HG03378 (cell line): ENCODE data around the gene ZNF433.
A peak's percentile ranks its signal among the peaks of the same experiment; 100 is the strongest.
"Not testable (repeated sequence)": the region's sequence is repeated elsewhere in the genome, so short reads cannot be mapped to it uniquely, and the experiment has no call there.

ENCODE experiments used
- ATAC-seq: cut with Tn5 transposase; IDR thresholded peaks from one replicate; pipeline ENCODE4 v1.9.1; 2021; ENCODE audit warnings: mild to moderate bottlenecking, moderate library complexity; ENCODE audit not compliant: unreplicated experiment

Gene ZNF433

DNA sequence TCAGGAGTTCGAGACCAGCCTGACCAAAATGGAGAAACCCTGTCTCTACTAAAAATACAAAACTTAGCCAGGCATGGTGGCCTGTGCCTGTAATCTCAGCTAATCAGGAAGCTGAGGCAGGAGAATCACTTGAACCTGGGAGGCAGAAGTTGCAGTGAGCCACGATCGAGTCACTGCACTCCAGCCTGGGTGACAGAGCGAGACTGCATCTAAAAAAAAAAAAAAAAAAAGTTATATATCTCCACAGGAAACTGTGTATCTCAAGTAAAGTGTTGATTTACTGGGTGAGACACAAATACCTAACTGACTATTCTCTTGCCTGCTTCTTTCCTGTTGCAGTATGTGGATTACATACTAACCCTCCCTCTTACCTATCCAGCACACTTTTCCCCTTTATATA lies 43.6 kb downstream of the ZNF433 start:
- ATAC-seq = not testable (repeated sequence)

DNA sequence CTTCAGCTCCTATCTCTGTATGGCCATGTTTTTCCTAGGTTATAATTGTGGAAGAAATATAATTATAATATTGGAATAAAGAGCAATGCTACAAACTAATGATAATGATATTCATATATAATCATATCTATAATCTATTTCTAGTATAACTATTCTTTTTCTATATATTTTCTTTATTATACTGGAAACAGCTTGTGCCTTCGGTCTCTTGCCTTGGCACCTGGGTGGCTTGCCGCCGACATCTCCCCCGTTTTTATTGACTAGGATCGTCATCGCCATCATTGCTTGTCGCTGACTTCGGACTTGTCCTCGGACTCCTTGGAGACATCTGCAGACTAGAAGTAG lies 46.4 kb downstream of the ZNF433 start:
- no peak for ATAC-seq

DNA sequence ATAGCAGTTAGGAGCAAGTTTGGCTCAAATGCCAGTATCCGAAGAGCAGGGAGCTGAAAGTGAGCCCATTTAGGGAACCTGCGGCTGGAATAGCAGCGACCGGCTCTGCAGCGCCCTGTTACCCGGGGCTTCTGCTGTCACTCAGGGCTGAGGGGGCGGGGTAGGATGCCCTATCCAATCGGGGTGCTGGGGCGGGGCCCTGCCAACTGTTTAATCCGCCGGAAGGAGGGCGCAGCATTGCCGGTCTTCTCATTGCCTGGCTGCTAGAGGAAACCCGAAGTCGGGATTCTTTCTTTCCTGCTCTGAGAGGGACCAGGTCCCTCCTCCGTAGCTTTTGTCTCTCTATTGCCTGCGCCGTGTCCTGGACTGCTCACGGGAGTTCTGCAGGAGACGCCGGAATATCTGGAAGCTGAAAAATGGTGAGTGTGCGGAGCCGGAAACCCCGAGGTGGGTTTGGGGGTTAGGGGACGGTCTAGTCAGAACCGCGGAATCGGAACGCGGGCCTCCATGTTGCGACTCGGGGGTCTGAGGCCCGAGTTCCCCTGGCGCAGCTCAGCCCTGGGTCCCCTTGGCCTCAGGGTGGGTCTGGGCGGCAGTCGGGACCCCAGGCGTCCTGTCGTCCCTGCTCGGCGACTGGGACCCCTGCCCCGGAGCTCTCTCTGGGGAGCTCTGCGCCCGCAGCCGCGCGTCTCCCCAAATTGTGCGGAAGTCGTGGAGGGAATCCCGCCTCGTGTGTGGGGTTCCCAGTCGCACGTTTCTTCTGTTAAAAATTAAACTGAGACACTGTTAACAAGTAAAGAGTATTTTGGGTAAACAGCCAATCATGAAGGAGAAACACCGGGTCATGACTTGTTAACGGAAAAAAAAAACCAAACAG lies 47.8 kb downstream of the ZNF433 start:
- peak; percentile 64 for ATAC-seq

DNA sequence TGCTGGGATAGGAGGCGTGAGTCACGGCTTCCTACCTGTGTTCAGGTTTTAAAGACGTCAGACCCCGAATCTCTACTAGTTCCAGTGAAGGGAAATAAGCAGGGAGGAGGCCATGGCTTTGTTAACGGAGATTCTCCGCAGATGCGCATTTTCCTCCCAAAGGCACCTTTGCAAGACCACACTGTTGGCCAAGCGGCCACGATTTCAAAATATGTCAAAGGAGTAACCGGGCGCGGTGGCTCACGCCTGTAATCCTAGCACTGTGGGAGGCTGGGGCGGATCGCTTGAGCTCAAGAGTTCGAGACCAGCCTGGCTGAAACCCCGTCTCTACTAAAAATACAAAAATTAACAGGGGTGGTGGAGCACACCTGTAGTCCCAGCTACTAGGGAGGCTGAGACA lies 48.7 kb downstream of the ZNF433 start:
- ATAC-seq = no peak

DNA sequence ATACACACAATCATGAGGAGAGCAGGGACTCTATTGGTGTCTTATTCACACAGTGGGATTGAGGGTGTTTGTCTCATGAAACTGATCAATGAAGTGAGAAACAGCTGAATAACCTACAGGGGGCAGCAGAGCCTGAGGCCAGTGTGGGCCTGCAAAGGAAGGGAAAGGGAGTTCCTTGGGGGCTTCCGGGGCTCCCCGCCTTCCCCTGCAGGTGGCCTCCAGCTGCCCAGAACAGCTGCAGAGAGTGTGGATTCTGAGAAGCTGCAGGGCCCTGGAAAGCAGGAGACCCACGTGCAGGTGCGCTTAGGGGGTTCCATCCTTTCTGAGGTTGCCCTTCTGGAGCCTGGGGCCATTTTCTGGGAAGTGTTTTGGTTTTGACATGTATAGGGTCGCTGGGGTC lies 50.5 kb downstream of the ZNF433 start:
- no peak for ATAC-seq

DNA sequence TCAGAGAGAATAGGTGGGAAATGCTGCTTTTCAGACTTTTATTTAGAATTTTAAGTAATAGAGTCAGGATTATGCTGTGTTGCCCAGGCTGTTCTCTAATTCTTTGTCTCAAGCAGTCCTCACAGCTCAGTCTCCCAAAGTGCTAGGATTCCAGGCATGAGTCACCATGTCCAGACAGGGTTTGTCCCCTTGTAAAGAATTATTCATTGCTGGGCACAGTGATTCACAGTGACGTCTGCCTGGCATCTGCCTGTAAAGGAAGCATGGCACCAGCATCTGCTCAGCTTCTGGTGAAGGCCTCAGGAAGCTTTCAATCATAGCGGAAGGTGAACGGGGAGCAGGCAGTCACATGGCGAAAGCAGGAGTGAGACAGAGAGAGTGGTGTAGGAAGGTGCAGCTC lies 53.0 kb downstream of the ZNF433 start:
- ATAC-seq = no peak

DNA sequence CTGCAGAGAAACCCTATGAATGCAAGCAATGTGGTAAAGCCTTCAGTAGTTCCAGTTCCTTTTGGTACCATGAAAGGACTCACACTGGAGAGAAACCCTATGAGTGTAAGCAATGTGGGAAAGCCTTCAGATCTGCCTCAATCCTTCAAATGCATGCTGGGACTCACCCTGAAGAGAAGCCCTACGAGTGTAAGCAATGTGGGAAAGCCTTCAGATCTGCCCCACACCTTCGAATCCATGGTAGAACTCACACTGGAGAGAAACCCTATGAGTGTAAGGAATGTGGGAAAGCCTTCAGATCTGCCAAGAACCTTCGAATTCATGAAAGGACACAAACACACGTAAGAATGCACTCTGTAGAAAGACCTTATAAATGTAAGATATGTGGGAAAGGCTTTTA lies 56.0 kb downstream of the ZNF433 start:
- ATAC-seq = no peak

DNA sequence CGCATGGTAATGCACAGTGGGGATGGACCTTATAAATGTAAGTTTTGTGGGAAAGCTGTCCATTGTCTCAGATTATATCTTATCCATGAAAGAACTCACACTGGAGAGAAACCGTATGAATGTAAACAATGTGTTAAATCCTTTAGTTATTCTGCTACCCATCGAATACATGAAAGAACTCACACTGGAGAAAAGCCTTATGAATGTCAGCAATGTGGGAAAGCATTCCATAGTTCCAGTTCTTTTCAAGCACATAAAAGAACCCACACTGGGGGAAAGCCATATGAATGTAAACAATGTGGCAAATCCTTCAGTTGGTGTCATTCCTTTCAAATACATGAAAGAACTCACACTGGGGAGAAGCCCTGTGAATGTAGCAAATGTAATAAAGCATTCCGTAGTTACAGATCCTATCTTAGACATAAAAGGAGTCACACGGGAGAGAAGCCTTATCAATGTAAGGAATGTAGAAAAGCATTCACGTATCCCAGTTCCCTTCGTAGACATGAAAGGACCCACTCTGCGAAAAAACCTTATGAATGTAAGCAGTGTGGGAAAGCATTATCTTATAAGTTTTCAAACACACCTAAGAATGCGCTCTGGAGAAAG lies 56.9 kb downstream of the ZNF433 start:
- ATAC-seq = no peak

DNA sequence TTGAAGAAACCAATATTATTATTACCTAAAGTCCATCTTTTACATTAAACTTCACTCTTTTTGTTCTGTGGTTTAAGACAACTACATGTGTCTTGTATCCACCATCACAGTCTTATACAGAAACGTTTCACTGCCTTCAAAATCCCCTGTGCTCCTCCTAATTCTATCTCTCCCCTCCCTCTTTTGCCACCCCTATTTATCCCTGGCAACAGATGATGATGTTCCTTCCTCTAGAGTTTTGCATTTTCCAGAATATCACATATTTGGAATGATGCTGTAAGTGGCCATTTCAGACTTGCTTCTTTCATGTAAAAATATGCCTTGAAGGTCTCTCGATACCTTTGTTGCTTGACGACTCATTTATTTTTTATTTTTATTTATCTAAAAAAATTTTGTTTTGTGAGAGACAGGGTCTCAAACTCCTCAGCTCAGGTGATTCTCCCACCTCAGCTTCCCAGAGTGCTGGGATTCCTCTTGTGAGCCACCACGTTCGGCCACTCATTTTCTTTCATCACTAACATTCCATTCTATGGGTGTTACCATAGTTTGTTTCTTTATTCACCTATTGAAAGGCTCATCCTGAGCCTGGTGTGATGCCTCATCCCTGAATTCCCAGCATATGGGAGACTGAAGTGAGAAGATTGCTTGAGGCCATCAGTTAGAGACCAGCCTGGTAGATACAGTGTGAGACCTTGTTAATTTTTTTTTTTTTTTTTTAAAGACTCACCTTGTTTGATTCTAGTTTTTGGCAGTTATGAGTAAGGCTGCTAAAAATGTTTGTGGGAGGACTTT lies 62.3 kb downstream of the ZNF433 start:
- ATAC-seq = no peak

DNA sequence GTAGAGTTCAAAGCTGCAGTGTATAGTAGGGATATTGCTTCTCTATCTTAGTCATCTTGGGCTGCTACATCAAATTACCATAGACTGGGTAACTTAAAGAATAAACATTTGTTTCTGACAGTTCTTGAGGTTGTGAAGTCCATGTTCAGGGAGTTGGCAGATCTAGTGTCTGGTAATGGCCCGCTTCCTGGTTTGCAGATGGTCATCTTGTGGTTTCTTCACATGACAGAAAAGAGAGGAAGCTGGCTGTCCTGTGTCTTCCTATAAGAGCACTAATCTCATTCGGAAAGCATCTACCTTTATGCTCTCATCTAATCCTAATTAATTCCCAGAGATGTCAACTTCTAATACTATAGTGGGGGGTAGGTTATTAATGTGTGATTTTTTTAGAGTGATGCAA lies 64.4 kb downstream of the ZNF433 start:
- no peak for ATAC-seq

DNA sequence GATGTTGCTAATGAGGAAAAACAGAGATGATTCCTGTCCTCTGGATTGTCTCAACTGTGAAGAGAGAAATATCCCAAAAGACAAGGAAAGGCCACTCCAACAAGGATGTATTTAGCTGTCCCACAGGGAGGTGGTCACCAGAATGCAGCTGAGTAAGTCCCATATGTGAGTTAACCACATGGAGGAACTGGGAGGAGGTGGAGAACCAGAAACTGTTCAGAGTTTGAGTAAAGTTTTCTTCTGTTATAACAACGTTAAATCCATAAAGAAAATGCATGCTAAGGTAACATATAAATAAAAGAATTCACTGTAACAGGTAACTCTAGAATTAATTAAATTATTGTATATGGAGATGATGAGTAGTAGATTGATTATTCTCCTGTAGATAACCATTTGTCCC lies 65.3 kb downstream of the ZNF433 start:
- ATAC-seq = no peak

DNA sequence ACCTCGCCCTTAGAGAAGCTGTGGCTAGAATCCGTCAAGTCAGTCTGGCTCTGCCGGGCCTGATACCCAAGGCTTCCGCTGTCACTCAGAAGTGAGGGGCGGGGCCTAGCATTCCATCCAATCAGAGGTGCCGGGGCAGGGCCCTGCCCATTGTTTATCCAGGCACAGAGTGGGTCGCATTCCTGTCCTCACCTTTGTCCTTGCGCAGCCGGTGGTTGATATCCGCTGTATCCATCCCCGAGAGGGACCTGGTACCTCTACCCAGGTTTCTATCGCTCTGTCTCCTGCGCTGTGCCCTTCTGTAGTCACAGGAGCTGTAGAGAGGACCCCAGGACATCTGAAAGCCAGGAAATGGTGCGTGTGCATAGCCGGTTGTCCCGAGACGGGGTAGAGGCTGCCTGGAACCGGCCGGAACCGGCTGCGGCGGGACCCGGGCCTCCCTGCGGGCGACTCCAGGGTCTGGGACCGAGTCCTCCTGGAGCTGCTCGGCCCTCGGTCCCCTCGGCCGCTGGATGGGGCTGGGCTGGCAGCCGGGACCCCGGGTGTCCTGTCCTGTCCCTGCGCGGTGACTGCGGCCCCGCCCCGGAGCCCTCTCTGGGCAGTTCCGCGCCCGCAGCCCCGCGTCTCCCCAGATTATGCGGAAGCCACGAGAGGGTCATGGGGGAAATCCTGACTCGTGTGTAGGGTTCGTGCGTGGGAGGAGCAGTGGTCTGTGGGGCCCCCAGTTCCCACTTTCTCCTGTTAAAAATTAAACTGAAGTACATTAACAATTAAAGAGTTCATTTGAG lies 70.4 kb downstream of the ZNF433 start, which contains the start of gene ZNF763:
Gene ZNF763, plus strand, starts transcription at position 183 of the 788 bp plus-strand sequence. Its CDS starts 169 bp downstream, at position 352.
- ATAC-seq = peak; percentile 81
